Testis (tissue), 3 donors: Measurements from ENCODE around the gene MCF2L. TPM values are rescaled to one million over a fixed set of nuclear protein-coding genes. Genes with fewer than 3 reads are reported as not detected.

Experiments used
- DNase-seq: peaks from one replicate; pipeline ENCODE4 v3.0.0-alpha.2; 2019
- H3K27ac ChIP-seq, 2 donors: fragments of 200-600 bp; sonication (generic); one replicate each; pipeline ENCODE4 v1.5.1; 2019
- H3K27me3 ChIP-seq: fragments of 200-600 bp; sonication (generic); one replicate; pipeline ENCODE4 v1.5.1; 2019
- H3K36me3 ChIP-seq: fragments of 200-600 bp; sonication (generic); one replicate; pipeline ENCODE4 v1.5.1; 2017; ENCODE audit warnings: low read depth; ENCODE audit errors: missing control alignments
- H3K4me1 ChIP-seq: fragments of 200-600 bp; sonication (generic); one replicate; pipeline ENCODE4 v1.5.1; 2019
- H3K4me3 ChIP-seq, 2 donors: fragments of 200-600 bp; sonication (generic); one replicate each; pipeline ENCODE4 v1.5.1; 2017 to 2019
- H3K9me3 ChIP-seq: fragments of 200-600 bp; sonication (generic); one replicate; pipeline ENCODE4 v1.5.1; 2017
- CTCF ChIP-seq, 3 experiments: fragments of 450-650 bp in 2 of 3; fragments of 200-600 bp in 1 of 3; sonication (generic) in 1 of 3; IDR thresholded peaks; one replicate each; pipeline ENCODE4 v1.5.1; 2016 to 2019; ENCODE audit warnings: antibody characterized with exemption in 3 of 3, mild to moderate bottlenecking in 2 of 3, moderate library complexity in 1 of 3
- POLR2A ChIP-seq: fragments of 450-650 bp; IDR thresholded peaks from one replicate; pipeline ENCODE4 v1.6.1; 2017; ENCODE audit warnings: antibody characterized with exemption, mild to moderate bottlenecking, moderate library complexity
- WGBS, 2 donors: methylation state at CpG; one replicate each; pipeline ENCODE4 v1.1.5; 2018; 5-methylcytosine and 5-hydroxymethylcytosine counted together
- intact Hi-C: fragments of 100-400 bp; cut with DNase I; formaldehyde crosslinking; loops from one replicate; pipeline ENCODE4 v1.15.1; 2023; ENCODE audit warnings: low total_unique reads
- polyA plus RNA-seq: library from polyadenylated mRNA; stranded (reverse); fragments of 350-450 nt; fragmentation: Illumina TruSeq; extraction: RNeasy Lipid Tissue Mini Kit (QIAGEN cat#74804); gene quantifications from one replicate; pipeline ENCODE4 v1.2.3, GENCODE V29; 2014; ENCODE audit warnings: low read depth, low replicate concordance; ENCODE audit not compliant: insufficient read depth
- total RNA-seq, 2 donors: library from RNA; depleted of rRNA; stranded (reverse); fragments of >200 nt; gene quantifications; one replicate each; pipeline ENCODE4 v1.2.3, GENCODE V29; 2016

Gene MCF2L
- total and polyA plus RNA-seq, 3 donors from 2014 or later: 5.0 to 17.6 (median 14.6) TPM

- WGBS, 2 donors: 74 to 77% methylated on average over 6 to 9 of the region's 9 CpGs
- Histone ChIP-seq H3K9me3 (no peaks in the 10 kb centered on the region), H3K4me3 (no peak overlapping the region), H3K4me1 (no peaks in the 10 kb centered on the region), H3K36me3 (no peaks in the 10 kb centered on the region), H3K27ac (no peak overlapping the region), H3K27me3 (no peaks in the 10 kb centered on the region)
- no peak for TF ChIP-seq CTCF (IDR thresholded peaks at IDR 0.05)
- no peak for TF ChIP-seq POLR2A
- no peak for DNase-seq
- intact Hi-C loops: no loop called here
Measured at GRCh38 chr13:113146750-113147149, 177.7 kb downstream of the MCF2L start.

DNA sequence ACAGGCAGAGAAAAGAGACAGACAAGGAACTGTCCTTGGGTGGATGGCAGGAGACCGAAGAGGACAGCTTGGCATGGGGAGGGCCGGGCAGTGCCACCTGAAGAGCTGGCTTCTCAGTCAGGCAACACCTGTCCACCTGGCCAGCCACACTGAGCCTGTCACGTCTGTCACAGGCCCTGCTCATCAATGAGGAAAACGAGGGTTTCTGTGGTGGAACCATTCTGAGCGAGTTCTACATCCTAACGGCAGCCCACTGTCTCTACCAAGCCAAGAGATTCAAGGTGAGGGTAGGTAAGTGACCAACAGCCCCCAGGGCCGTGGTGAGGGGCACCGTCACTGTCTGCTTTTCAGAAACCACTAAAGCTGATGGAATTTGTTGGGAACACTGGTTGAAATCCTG lies 178.2 kb downstream of the MCF2L start:
- H3K9me3 ChIP-seq: no peaks in the 10 kb centered on the region
- WGBS, 2 donors: 93 to 94% methylated on average over 8 of the region's 8 CpGs
- H3K27ac ChIP-seq: no peak overlapping the region
- intact Hi-C loops: no loop called here
- TF ChIP-seq CTCF (IDR thresholded peaks at IDR 0.05) (no peak), POLR2A (no peak)
- no peak overlapping the region for H3K4me3 ChIP-seq
- H3K27me3 ChIP-seq: no peaks in the 10 kb centered on the region
- no peaks in the 10 kb centered on the region for H3K4me1 ChIP-seq
- H3K36me3 ChIP-seq: no peaks in the 10 kb centered on the region
- DNase-seq: no peak

DNA sequence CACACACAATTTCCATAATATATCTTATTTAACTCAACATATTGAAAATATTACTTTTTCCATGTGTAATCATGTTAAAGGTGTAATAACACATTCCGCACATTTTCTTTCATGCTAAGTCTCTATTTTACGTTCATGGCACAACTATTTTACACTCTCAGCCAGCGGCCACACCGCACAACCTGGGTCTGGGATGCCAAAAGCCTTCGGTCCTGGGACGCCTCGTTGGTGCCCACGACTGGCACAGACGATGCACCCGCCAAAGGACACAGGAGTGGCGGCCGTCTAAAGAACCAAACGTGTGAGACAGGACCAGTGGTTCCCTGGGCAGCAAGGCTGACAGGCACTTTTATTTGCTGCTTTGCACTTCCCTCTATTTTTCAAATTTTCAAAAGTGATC lies 179.4 kb downstream of the MCF2L start:
- Histone ChIP-seq H3K9me3 (no peaks in the 10 kb centered on the region), H3K4me1 (no peaks in the 10 kb centered on the region), H3K36me3 (no peaks in the 10 kb centered on the region), H3K27me3 (no peaks in the 10 kb centered on the region), H3K27ac (no peak overlapping the region), H3K4me3 (no peak overlapping the region)
- intact Hi-C loops: no loop called here
- no peak for DNase-seq
- WGBS, 2 donors: 95 to 96% methylated on average over 13 of the region's 13 CpGs
- no peak for TF ChIP-seq POLR2A
- TF ChIP-seq CTCF (IDR thresholded peaks at IDR 0.05): no peak

GRCh38 chr13:113148940-113149503 lies 180.0 kb downstream of the MCF2L start:
- no peak for DNase-seq
- intact Hi-C loops: no loop called here
- 94 to 95% methylated on average over 19 to 38 of the region's 38 CpGs for WGBS, 2 donors

More at GRCh38 chr13:113148940-113149503, 180.0 kb downstream of the MCF2L start:
- Histone ChIP-seq H3K4me1 (no peaks in the 10 kb centered on the region), H3K4me3 (no peak overlapping the region), H3K27me3 (no peaks in the 10 kb centered on the region), H3K27ac (no peak overlapping the region), H3K36me3 (no peaks in the 10 kb centered on the region), H3K9me3 (no peaks in the 10 kb centered on the region)
- no peak for TF ChIP-seq POLR2A
- TF ChIP-seq CTCF (IDR thresholded peaks at IDR 0.05): no peak

Other genes with a start within 250 kb of the MCF2L start
- 1 to 10 TPM; 2.4 to 4.9 TPM for gene F7, start 136.6 kb downstream of the MCF2L start, total RNA-seq
- gene F7, start 136.6 kb downstream of the MCF2L start, polyA plus RNA-seq: 2.2 TPM
- gene F10, start 153.6 kb downstream of the MCF2L start, total RNA-seq: 10 to 100 TPM; 19.9 to 33.7 TPM
- gene F10, start 153.6 kb downstream of the MCF2L start, polyA plus RNA-seq: 31.9 TPM
- gene PROZ, start 189.4 kb downstream of the MCF2L start, total RNA-seq: under 1 TPM; 0.63 to 0.81 TPM
- 0.42 TPM for gene PROZ, start 189.4 kb downstream of the MCF2L start, polyA plus RNA-seq
- 10 to 100 TPM; 72.2 to 73.4 TPM for gene PCID2, start 239.5 kb downstream of the MCF2L start, total RNA-seq
- 130 TPM for gene PCID2, start 239.5 kb downstream of the MCF2L start, polyA plus RNA-seq
- 100 to 1,000 TPM; 152 to 168 TPM for gene CUL4A, start 240.4 kb downstream of the MCF2L start, total RNA-seq
- gene CUL4A, start 240.4 kb downstream of the MCF2L start, polyA plus RNA-seq: 103 TPM